GM23338 (cell line): ENCODE measurements around the gene WDR45B. TPM values are rescaled to one million over a fixed set of nuclear protein-coding genes. Genes with fewer than 3 reads are reported as not detected.
A peak's percentile ranks its signal among the peaks of the same experiment; 100 is the strongest.

Source experiments
- ATAC-seq: fragments of 200-7000 bp; cut with Tn5 transposase; 3 replicates; pipeline ENCODE4 v1.9.1; 2020
- DNase-seq: peaks from one replicate; pipeline ENCODE4 v3.0.0-alpha.2; 2015; ENCODE audit warnings: low spot score
- H2AFZ ChIP-seq: fragments of 200-600 bp; sonication (generic); 2 replicates; pipeline ENCODE4 v1.8.0; 2016; ENCODE audit warnings: antibody characterized with exemption, mild to moderate bottlenecking, moderate library complexity
- H3F3A ChIP-seq: fragments of 200-600 bp; sonication (generic); replicated peaks from 2 replicates; pipeline ENCODE4 v1.8.0; 2017; ENCODE audit warnings: antibody characterized with exemption, mixed run types, low read depth
- H3K27ac ChIP-seq: fragments of 200-600 bp; sonication (generic); 2 replicates; pipeline ENCODE4 v1.6.1; 2016; ENCODE audit warnings: low read depth
- H3K27me3 ChIP-seq: fragments of 200-600 bp; sonication (generic); 2 replicates; pipeline ENCODE4 v1.8.0; 2016; ENCODE audit warnings: mild to moderate bottlenecking, mixed run types, moderate library complexity; ENCODE audit not compliant: insufficient read depth
- H3K36me3 ChIP-seq: fragments of 200-600 bp; sonication (generic); 2 replicates; pipeline ENCODE4 v1.8.0; 2016; ENCODE audit warnings: mild to moderate bottlenecking; ENCODE audit not compliant: insufficient read depth
- H3K4me1 ChIP-seq: fragments of 200-600 bp; sonication (generic); 2 replicates; pipeline ENCODE4 v1.8.0; 2016; ENCODE audit warnings: mild to moderate bottlenecking, moderate library complexity; ENCODE audit not compliant: insufficient read depth
- H3K4me2 ChIP-seq: fragments of 200-600 bp; sonication (generic); 2 replicates; pipeline ENCODE4 v1.7.1; 2017; ENCODE audit warnings: mixed run types
- H3K4me3 ChIP-seq: fragments of 200-600 bp; sonication (generic); 2 replicates; pipeline ENCODE4 v1.6.1; 2016; ENCODE audit warnings: mixed run types
- H3K79me2 ChIP-seq: fragments of 200-600 bp; sonication (generic); replicated peaks from 2 replicates; pipeline ENCODE4 v1.8.0; 2017; ENCODE audit warnings: mild to moderate bottlenecking; ENCODE audit not compliant: insufficient read depth
- H3K9me2 ChIP-seq: fragments of 200-600 bp; sonication (generic); 2 replicates; pipeline ENCODE4 v1.8.0; 2017; ENCODE audit not compliant: insufficient read depth
- H4K20me1 ChIP-seq: fragments of 200-600 bp; sonication (generic); replicated peaks from 2 replicates; pipeline ENCODE4 v1.8.0; 2017; ENCODE audit warnings: mild to moderate bottlenecking; ENCODE audit not compliant: insufficient read depth
- H3K27ac Mint-ChIP-seq: 2 replicates; pipeline ENCODE4 v1.8.0; 2020; ENCODE audit warnings: inconsistent platforms, mild to moderate bottlenecking, moderate library complexity, mixed read lengths
- H3K27me3 Mint-ChIP-seq: 3 replicates; pipeline ENCODE4 v1.8.0; 2022; ENCODE audit warnings: low read depth, mild to moderate bottlenecking, moderate library complexity, mixed read lengths, inconsistent platforms; ENCODE audit not compliant: insufficient read depth, poor library complexity
- H3K36me3 Mint-ChIP-seq: 3 replicates; pipeline ENCODE4 v1.8.0; 2021; ENCODE audit warnings: low read depth, mild to moderate bottlenecking, inconsistent platforms, moderate library complexity, mixed read lengths
- H3K4me1 Mint-ChIP-seq: 3 replicates; pipeline ENCODE4 v1.8.0; 2020; ENCODE audit warnings: mild to moderate bottlenecking, inconsistent platforms, mixed read lengths
- H3K4me3 Mint-ChIP-seq: 3 replicates; pipeline ENCODE4 v1.8.0; 2021; ENCODE audit warnings: moderate library complexity, mild to moderate bottlenecking, inconsistent platforms, mixed read lengths
- H3K9me3 Mint-ChIP-seq: 3 replicates; pipeline ENCODE4 v1.8.0; 2020; ENCODE audit warnings: moderate library complexity, mild to moderate bottlenecking, inconsistent platforms, mixed read lengths
- CREB1 ChIP-seq: fragments of 250-450 bp; sonication (Bioruptor Pico); IDR thresholded peaks from 2 replicates; pipeline ENCODE4 v1.5.0; 2020; ENCODE audit warnings: low read depth, mild to moderate bottlenecking, moderate library complexity
- JUNB ChIP-seq: IDR thresholded peaks from one replicate; pipeline ENCODE4 v1.6.1; 2016; ENCODE audit warnings: antibody characterized with exemption; ENCODE audit not compliant: unreplicated experiment
- ZNF114 ChIP-seq: fragments of 250-450 bp; sonication (Bioruptor Pico); IDR thresholded peaks from 2 replicates; pipeline ENCODE4 v1.5.0; 2020; ENCODE audit warnings: mild to moderate bottlenecking, moderate library complexity
- ZNF331 ChIP-seq: fragments of 250-450 bp; sonication (Bioruptor Pico); IDR thresholded peaks from 2 replicates; pipeline ENCODE4 v1.5.0; 2020; ENCODE audit warnings: low read depth, mild to moderate bottlenecking, moderate library complexity
- polyA plus RNA-seq: library from polyadenylated mRNA; unstranded; fragments of >200 nt; fragmentation: Nextera tagmentation; extraction: Ambion mirVana; gene quantifications from 2 replicates; pipeline ENCODE4 v1.2.1, GENCODE V29; 2016
- total RNA-seq: library from RNA; depleted of rRNA; stranded (reverse); fragments of >200 nt; shearing (Covaris generic); gene quantifications from 2 replicates; pipeline ENCODE4 v1.2.3, GENCODE V29; 2014
- TF ChIP-seq, protein P1 (sequence below): IDR thresholded peaks from one replicate; pipeline ENCODE4 v1.6.1; 2018; ENCODE audit warnings: antibody characterized with exemption; ENCODE audit not compliant: unreplicated experiment
- TF ChIP-seq, protein P2 (sequence below): fragments of 250-450 bp; sonication (Bioruptor Pico); IDR thresholded peaks from 2 replicates; pipeline ENCODE4 v1.5.0; 2020; ENCODE audit warnings: mild to moderate bottlenecking, moderate library complexity
- TF ChIP-seq, protein P3 (sequence below), 2 experiments: fragments of 200-600 bp in 1 of 2; sonication (generic) in 1 of 2; conservative IDR thresholded peaks; 2 replicates each; pipeline versions ENCODE4 v1.5.1 to v1.6.1; 2016 to 2017; ENCODE audit warnings: antibody characterized with exemption in 2 of 2, low read depth in 2 of 2, mild to moderate bottlenecking in 2 of 2, moderate library complexity in 1 of 2

WDR45B gene
- total and polyA plus RNA-seq, 2 experiments from 2014 or later, result 69.4 to 96.4 TPM

DNA sequence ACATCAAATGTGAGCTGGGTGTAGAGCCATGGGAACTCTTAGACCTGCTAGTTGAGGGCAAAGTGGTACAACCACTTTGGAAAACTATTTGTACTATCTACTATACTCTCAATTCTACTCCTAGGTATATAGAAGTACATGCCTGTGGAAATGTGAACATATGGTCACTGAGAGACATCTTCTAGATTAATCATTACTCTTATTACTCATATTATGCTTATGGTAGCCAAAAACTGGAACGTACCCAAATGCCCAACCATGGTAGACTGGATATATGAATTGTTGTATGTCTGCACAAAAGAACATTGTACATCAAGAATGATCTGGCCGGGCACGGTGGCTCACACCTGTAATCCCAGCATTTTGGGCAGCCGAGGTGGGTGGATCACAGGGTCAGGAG is 2.7 kb downstream of the WDR45B start:
- no peaks in the 10 kb centered on the region for H3K27me3 ChIP-seq
- H3F3A ChIP-seq, result peaks cover 15% of the 10 kb centered on the region; the same call in 1 of the 2 replicates
- H3K36me3 ChIP-seq, result peaks cover 7% of the 10 kb centered on the region; the same call in 1 of the 2 replicates
- H3K27ac ChIP-seq, result no peak overlapping the region
- peak overlapping the region; percentile 86; the same call in 2 of the 3 replicates for H3K4me3 Mint-ChIP-seq
- H4K20me1 ChIP-seq, result peaks cover 50% of the 10 kb centered on the region
- no peak overlapping the region for H2AFZ ChIP-seq
- ATAC-seq, result no peak
- H3K4me3 ChIP-seq, result no peak overlapping the region
- H3K79me2 ChIP-seq, result peaks cover 72% of the 10 kb centered on the region
- peaks cover 12% of the 10 kb centered on the region for H3K27me3 Mint-ChIP-seq
- DNase-seq, result no peak
- H3K9me2 ChIP-seq, result no peaks in the 10 kb centered on the region
- peaks cover 36% of the 10 kb centered on the region for H3K36me3 Mint-ChIP-seq
- peaks cover 10% of the 10 kb centered on the region; the same call in 1 of the 2 replicates for H3K4me1 ChIP-seq
- no peak overlapping the region for H3K4me2 ChIP-seq
- no peak overlapping the region for H3K27ac Mint-ChIP-seq
- H3K9me3 Mint-ChIP-seq, result no peaks in the 10 kb centered on the region
- TF ChIP-seq CREB1 (CRISPR knock-in tag) (no peak), JUNB (no peak)
- TF ChIP-seq, protein P1, sequence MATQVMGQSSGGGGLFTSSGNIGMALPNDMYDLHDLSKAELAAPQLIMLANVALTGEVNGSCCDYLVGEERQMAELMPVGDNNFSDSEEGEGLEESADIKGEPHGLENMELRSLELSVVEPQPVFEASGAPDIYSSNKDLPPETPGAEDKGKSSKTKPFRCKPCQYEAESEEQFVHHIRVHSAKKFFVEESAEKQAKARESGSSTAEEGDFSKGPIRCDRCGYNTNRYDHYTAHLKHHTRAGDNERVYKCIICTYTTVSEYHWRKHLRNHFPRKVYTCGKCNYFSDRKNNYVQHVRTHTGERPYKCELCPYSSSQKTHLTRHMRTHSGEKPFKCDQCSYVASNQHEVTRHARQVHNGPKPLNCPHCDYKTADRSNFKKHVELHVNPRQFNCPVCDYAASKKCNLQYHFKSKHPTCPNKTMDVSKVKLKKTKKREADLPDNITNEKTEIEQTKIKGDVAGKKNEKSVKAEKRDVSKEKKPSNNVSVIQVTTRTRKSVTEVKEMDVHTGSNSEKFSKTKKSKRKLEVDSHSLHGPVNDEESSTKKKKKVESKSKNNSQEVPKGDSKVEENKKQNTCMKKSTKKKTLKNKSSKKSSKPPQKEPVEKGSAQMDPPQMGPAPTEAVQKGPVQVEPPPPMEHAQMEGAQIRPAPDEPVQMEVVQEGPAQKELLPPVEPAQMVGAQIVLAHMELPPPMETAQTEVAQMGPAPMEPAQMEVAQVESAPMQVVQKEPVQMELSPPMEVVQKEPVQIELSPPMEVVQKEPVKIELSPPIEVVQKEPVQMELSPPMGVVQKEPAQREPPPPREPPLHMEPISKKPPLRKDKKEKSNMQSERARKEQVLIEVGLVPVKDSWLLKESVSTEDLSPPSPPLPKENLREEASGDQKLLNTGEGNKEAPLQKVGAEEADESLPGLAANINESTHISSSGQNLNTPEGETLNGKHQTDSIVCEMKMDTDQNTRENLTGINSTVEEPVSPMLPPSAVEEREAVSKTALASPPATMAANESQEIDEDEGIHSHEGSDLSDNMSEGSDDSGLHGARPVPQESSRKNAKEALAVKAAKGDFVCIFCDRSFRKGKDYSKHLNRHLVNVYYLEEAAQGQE, result no peak
- H3K4me1 Mint-ChIP-seq, result peaks cover 8% of the 10 kb centered on the region; the same call in 2 of the 3 replicates

DNA sequence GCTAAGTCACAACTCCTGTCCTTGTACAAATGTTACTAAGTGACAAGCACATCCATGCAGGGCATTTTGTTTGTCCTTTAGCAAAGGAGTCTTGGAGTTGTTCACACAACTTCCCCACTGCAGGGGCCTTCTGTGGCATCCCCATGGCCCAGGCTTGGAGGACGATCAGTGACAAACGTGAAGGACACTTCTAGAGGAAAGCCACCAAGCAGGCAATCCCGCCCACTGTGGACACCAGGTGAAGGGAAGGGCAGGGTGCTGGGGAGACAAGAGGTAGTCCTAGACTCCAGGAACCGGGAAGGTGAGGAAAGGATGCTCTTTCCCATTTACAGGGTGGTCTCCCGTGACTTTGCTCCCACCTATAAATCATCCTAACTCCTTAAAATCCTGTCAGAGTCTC is 4.1 kb downstream of the WDR45B start:
- peaks cover 82% of the 10 kb centered on the region for H3K79me2 ChIP-seq
- no peak overlapping the region for H3K4me2 ChIP-seq
- H3K9me3 Mint-ChIP-seq, result no peaks in the 10 kb centered on the region
- peaks cover 47% of the 10 kb centered on the region for H3K36me3 Mint-ChIP-seq
- H3K4me1 Mint-ChIP-seq, result peaks cover 6% of the 10 kb centered on the region; the same call in 2 of the 3 replicates
- H3K9me2 ChIP-seq, result no peaks in the 10 kb centered on the region
- peaks cover 50% of the 10 kb centered on the region for H4K20me1 ChIP-seq
- no peak overlapping the region for H3K27ac ChIP-seq
- ATAC-seq (no peak), DNase-seq (no peak)
- H3K27me3 Mint-ChIP-seq, result peaks cover 13% of the 10 kb centered on the region
- TF ChIP-seq ZNF114 (CRISPR knock-in tag), result no peak
- no peak for TF ChIP-seq ZNF331 (CRISPR knock-in tag)
- TF ChIP-seq, protein P2, sequence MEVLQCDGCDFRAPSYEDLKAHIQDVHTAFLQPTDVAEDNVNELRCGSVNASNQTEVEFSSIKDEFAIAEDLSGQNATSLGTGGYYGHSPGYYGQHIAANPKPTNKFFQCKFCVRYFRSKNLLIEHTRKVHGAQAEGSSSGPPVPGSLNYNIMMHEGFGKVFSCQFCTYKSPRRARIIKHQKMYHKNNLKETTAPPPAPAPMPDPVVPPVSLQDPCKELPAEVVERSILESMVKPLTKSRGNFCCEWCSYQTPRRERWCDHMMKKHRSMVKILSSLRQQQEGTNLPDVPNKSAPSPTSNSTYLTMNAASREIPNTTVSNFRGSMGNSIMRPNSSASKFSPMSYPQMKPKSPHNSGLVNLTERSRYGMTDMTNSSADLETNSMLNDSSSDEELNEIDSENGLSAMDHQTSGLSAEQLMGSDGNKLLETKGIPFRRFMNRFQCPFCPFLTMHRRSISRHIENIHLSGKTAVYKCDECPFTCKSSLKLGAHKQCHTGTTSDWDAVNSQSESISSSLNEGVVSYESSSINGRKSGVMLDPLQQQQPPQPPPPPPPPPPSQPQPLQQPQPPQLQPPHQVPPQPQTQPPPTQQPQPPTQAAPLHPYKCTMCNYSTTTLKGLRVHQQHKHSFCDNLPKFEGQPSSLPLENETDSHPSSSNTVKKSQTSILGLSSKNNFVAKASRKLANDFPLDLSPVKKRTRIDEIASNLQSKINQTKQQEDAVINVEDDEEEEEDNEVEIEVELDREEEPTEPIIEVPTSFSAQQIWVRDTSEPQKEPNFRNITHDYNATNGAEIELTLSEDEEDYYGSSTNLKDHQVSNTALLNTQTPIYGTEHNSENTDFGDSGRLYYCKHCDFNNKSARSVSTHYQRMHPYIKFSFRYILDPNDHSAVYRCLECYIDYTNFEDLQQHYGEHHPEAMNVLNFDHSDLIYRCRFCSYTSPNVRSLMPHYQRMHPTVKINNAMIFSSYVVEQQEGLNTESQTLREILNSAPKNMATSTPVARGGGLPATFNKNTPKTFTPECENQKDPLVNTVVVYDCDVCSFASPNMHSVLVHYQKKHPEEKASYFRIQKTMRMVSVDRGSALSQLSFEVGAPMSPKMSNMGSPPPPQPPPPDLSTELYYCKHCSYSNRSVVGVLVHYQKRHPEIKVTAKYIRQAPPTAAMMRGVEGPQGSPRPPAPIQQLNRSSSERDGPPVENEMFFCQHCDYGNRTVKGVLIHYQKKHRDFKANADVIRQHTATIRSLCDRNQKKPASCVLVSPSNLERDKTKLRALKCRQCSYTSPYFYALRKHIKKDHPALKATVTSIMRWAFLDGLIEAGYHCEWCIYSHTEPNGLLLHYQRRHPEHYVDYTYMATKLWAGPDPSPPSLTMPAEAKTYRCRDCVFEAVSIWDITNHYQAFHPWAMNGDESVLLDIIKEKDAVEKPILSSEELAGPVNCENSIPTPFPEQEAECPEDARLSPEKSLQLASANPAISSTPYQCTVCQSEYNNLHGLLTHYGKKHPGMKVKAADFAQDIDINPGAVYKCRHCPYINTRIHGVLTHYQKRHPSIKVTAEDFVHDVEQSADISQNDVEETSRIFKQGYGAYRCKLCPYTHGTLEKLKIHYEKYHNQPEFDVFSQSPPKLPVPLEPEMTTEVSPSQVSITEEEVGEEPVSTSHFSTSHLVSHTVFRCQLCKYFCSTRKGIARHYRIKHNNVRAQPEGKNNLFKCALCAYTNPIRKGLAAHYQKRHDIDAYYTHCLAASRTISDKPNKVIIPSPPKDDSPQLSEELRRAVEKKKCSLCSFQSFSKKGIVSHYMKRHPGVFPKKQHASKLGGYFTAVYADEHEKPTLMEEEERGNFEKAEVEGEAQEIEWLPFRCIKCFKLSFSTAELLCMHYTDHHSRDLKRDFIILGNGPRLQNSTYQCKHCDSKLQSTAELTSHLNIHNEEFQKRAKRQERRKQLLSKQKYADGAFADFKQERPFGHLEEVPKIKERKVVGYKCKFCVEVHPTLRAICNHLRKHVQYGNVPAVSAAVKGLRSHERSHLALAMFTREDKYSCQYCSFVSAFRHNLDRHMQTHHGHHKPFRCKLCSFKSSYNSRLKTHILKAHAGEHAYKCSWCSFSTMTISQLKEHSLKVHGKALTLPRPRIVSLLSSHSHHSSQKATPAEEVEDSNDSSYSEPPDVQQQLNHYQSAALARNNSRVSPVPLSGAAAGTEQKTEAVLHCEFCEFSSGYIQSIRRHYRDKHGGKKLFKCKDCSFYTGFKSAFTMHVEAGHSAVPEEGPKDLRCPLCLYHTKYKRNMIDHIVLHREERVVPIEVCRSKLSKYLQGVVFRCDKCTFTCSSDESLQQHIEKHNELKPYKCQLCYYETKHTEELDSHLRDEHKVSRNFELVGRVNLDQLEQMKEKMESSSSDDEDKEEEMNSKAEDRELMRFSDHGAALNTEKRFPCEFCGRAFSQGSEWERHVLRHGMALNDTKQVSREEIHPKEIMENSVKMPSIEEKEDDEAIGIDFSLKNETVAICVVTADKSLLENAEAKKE (CRISPR knock-in tag), result no peak
- TF ChIP-seq, protein P3, sequence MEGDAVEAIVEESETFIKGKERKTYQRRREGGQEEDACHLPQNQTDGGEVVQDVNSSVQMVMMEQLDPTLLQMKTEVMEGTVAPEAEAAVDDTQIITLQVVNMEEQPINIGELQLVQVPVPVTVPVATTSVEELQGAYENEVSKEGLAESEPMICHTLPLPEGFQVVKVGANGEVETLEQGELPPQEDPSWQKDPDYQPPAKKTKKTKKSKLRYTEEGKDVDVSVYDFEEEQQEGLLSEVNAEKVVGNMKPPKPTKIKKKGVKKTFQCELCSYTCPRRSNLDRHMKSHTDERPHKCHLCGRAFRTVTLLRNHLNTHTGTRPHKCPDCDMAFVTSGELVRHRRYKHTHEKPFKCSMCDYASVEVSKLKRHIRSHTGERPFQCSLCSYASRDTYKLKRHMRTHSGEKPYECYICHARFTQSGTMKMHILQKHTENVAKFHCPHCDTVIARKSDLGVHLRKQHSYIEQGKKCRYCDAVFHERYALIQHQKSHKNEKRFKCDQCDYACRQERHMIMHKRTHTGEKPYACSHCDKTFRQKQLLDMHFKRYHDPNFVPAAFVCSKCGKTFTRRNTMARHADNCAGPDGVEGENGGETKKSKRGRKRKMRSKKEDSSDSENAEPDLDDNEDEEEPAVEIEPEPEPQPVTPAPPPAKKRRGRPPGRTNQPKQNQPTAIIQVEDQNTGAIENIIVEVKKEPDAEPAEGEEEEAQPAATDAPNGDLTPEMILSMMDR (conservative IDR thresholded peaks at IDR 0.05; ENCODE audit: low read depth in 2 of 2), result no peak
- H2AFZ ChIP-seq, result no peak overlapping the region
- H3K36me3 ChIP-seq, result peaks cover 7% of the 10 kb centered on the region; the same call in 1 of the 2 replicates
- peaks cover 15% of the 10 kb centered on the region; the same call in 1 of the 2 replicates for H3F3A ChIP-seq
- peaks cover 10% of the 10 kb centered on the region; the same call in 1 of the 2 replicates for H3K4me1 ChIP-seq
- H3K4me3 ChIP-seq, result no peak overlapping the region
- no peak overlapping the region for H3K4me3 Mint-ChIP-seq
- no peaks in the 10 kb centered on the region for H3K27me3 ChIP-seq
- H3K27ac Mint-ChIP-seq, result no peak overlapping the region
